Placental pericyte (primary cell): ENCODE measurements around the gene GCSH. TPM values are rescaled to one million over a fixed set of nuclear protein-coding genes. Genes with fewer than 3 reads are reported as not detected.

Source experiments
- small RNA-seq: library from RNA; depleted of rRNA; stranded (forward); fragments of <200 nt; gene quantifications from one replicate; pipeline ENCODE3, GENCODE V24; 2012; ENCODE audit warnings: low replicate concordance
- total RNA-seq: library from RNA; depleted of rRNA; stranded (reverse); fragments of >200 nt; gene quantifications from 2 replicates; pipeline ENCODE4 v1.2.3, GENCODE V29; 2012

Gene GCSH
- 12.9 and 21.0 TPM in 2 replicates for total RNA-seq

GRCh38 chr16:81095953-81096714 is at the start of gene GCSH:
Gene GCSH, minus strand, starts transcription at chr16:81096395. Its CDS starts 117 bp downstream, at chr16:81096278.

DNA sequence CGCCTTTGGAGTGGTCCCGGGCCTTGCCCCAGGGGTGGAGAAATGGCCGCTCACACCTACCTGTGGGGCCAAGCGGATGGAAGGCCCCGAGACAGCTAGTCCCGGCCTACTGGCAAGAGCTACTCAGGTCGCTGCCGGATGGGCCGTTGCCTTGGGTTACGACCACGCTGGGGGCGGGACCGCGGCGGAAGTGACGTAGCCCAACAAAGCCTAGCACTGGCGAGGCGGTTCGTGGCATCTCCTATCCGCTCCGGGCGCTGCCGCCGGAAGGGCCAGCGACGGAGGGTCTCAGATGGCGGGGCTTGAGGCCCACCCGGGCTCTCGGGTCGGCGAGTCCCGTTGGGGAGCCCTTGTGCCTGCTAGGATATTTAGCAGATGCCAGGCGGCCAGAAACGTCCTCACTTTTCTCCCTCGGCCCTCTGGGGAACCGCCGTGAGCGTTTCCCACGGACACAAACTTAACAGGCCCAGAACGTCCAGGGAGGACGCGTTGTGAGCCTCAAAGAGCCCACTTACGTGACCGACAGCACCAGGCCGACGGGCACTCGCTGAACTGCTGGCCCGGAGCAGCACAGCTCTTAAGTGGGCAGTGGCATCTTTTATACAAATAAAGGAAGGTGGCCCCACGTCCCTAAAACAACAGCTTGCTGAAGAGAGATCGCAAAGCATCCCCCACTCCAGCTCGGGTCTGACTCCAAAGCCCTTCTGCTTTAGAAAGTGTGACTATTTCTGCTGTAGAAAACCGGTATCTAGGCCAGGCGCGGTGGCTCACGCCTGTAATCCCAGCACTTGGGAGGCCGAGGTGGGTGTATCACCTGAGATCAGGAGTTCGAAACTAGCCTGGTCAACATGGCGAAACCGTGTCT is 18.9 kb downstream of the GCSH start, which contains the start of gene C16orf46:
Gene C16orf46 (minus strand): TSS at position 163 of the 865 bp plus-strand sequence. CDS start 13,283 bp downstream, outside the sequence.

DNA sequence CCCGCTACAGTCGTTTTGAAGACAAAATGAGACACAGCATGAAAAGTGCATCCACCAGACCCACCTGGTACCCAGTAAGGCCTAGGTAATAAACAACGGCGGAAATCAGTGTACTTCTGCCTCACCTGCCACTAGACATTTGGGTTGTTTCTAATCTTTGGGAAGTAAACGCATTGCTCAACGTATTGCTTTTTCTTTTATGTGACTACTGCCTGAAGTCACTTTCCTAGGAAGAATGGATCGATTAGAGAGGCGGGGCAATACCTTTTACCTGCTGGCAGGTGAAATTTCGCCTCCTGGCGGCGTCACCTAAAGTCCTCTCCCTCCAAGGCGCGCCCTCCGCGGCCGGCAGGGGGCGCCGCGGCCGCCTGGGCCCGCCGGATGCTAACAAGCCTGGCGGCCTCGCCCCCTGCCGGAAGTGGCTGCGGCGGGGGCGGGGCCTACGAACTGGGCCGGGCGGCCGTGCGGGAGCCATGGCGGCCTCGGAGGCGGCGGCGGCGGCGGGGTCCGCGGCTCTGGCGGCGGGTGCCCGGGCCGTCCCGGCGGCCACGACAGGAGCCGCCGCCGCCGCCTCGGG is 60.7 kb downstream of the GCSH start, which contains the start of gene ATMIN:
Gene ATMIN (plus strand): TSS at position 445 of the 577 bp plus-strand sequence. CDS start 29 bp downstream, at position 474.

Small RNA genes within 50 kb of the gene (small RNA-seq; reads per million reads assigned to genes)
- not detected for gene AC092718.3
- not detected for gene RNU6-1191P

Other genes with a start within 250 kb of the GCSH start
- 15.8 and 81.7 TPM in 2 replicates for gene CMC2, start 89.5 kb downstream of the GCSH start, total RNA-seq
- 9.6 and 75.3 TPM in 2 replicates for gene CENPN, start 89.2 kb downstream of the GCSH start, total RNA-seq
- 40.5 and 41.6 TPM in 2 replicates for gene ATMIN, start 60.6 kb downstream of the GCSH start, total RNA-seq
- 0.57 and 1.8 TPM in 2 replicates for gene C16orf46, start 19.2 kb downstream of the GCSH start, total RNA-seq
- gene BCO1, start 142.3 kb upstream of the GCSH start, total RNA-seq, result not detected in 2 replicates
- 7.4 and 8.9 TPM in 2 replicates for gene GAN, start 218.6 kb upstream of the GCSH start, total RNA-seq